Stomach smooth muscle (tissue), 2 donors: Measurements from ENCODE around the gene PTPMT1.
"Not testable (repeated sequence)": the region's sequence is repeated elsewhere in the genome, so short reads cannot be mapped to it uniquely, and the experiment has no call there.

Source experiments
- H3K27ac ChIP-seq: one replicate; pipeline ENCODE4 v1.7.0; 2013; ENCODE audit warnings: mild to moderate bottlenecking, low read length, inconsistent platforms
- H3K27me3 ChIP-seq, 2 donors: one replicate each; pipeline ENCODE4 v1.7.0; 2013; ENCODE audit warnings: low read length in 2 of 2; ENCODE audit not compliant: insufficient read depth in 2 of 2, control insufficient read depth in 1 of 2
- H3K36me3 ChIP-seq, 2 donors: one replicate each; pipeline ENCODE4 v1.7.0; 2013; ENCODE audit warnings: low read length in 2 of 2; ENCODE audit not compliant: control insufficient read depth in 2 of 2, insufficient read depth in 2 of 2
- H3K4me1 ChIP-seq: one replicate; pipeline ENCODE4 v1.7.0; 2013; ENCODE audit warnings: low read length; ENCODE audit not compliant: control insufficient read depth, insufficient read depth
- H3K4me3 ChIP-seq, 2 donors: one replicate each; pipeline ENCODE4 v1.7.0; 2013; ENCODE audit warnings: low read length in 2 of 2
- H3K9ac ChIP-seq, 2 donors: one replicate each; pipeline ENCODE4 v1.7.0; 2013; ENCODE audit warnings: low read length in 2 of 2, mild to moderate bottlenecking in 1 of 2
- H3K9me3 ChIP-seq, 2 donors: one replicate each; pipeline ENCODE4 v1.7.0; 2013; ENCODE audit warnings: low read length in 2 of 2; ENCODE audit not compliant: control insufficient read depth in 2 of 2
- donor health status: healthy.
- donor health status: Pancreatic carcinoma.

PTPMT1 gene

GRCh38 chr11:47530721-47531120 lies 34.7 kb upstream of the PTPMT1 start:
- not testable (repeated sequence) for H3K9me3 ChIP-seq, H3K4me3 ChIP-seq, H3K27ac ChIP-seq, H3K27me3 ChIP-seq, H3K9ac ChIP-seq, H3K36me3 ChIP-seq
- peaks cover 36% of the 10 kb centered on the region for H3K4me1 ChIP-seq

- no peaks in the 10 kb centered on the region for H3K36me3 ChIP-seq
- no peak overlapping the region for H3K4me3 ChIP-seq
- H3K4me1 ChIP-seq, result peaks cover 36% of the 10 kb centered on the region
- no peaks in the 10 kb centered on the region for H3K9me3 ChIP-seq
- H3K27me3 ChIP-seq, result no peaks in the 10 kb centered on the region
- H3K9ac ChIP-seq, result no peak overlapping the region
- H3K27ac ChIP-seq, result peak overlapping the region; percentile 53
These were observed 33.7 kb upstream of the PTPMT1 start for GRCh38 chr11:47531666-47532065.

GRCh38 chr11:47532597-47533213 lies 32.7 kb upstream of the PTPMT1 start:
- peaks cover 29% of the 10 kb centered on the region for H3K4me1 ChIP-seq
- H3K27me3 ChIP-seq, result no peaks in the 10 kb centered on the region
- peak overlapping the region in 1 of 2 donors; percentile 3 for H3K4me3 ChIP-seq
- no peaks in the 10 kb centered on the region for H3K36me3 ChIP-seq
- H3K9me3 ChIP-seq, result no peaks in the 10 kb centered on the region
- peak overlapping the region; percentile 53 for H3K27ac ChIP-seq
- no peak overlapping the region for H3K9ac ChIP-seq

- no peaks in the 10 kb centered on the region for H3K27me3 ChIP-seq
- H3K4me3 ChIP-seq, result no peak overlapping the region
- no peak overlapping the region for H3K9ac ChIP-seq
- no peak overlapping the region for H3K27ac ChIP-seq
- H3K9me3 ChIP-seq, result no peaks in the 10 kb centered on the region
- H3K4me1 ChIP-seq, result peaks cover 33% of the 10 kb centered on the region
- no peaks in the 10 kb centered on the region for H3K36me3 ChIP-seq
These were observed 31.7 kb upstream of the PTPMT1 start for GRCh38 chr11:47533690-47534151.

GRCh38 chr11:47534704-47535251 lies 30.6 kb upstream of the PTPMT1 start:
- H3K4me3 ChIP-seq, result no peak overlapping the region
- no peak overlapping the region for H3K27ac ChIP-seq
- no peak overlapping the region for H3K9ac ChIP-seq
- H3K4me1 ChIP-seq, result peaks cover 44% of the 10 kb centered on the region
- no peaks in the 10 kb centered on the region for H3K36me3 ChIP-seq
- no peaks in the 10 kb centered on the region for H3K27me3 ChIP-seq
- H3K9me3 ChIP-seq, result no peaks in the 10 kb centered on the region

- H3K4me3 ChIP-seq, result no peak overlapping the region
- H3K4me1 ChIP-seq, result peaks cover 36% of the 10 kb centered on the region
- no peaks in the 10 kb centered on the region for H3K36me3 ChIP-seq
- no peak overlapping the region for H3K27ac ChIP-seq
- H3K27me3 ChIP-seq, result no peaks in the 10 kb centered on the region
- no peak overlapping the region for H3K9ac ChIP-seq
- H3K9me3 ChIP-seq, result no peaks in the 10 kb centered on the region
These were observed 28.5 kb upstream of the PTPMT1 start for GRCh38 chr11:47536915-47537314.

GRCh38 chr11:47538741-47539565 lies 26.4 kb upstream of the PTPMT1 start:
- Histone ChIP-seq H3K27me3 (no peaks in the 10 kb centered on the region), H3K4me3 (no peak overlapping the region), H3K27ac (no peak overlapping the region), H3K4me1 (peaks cover 27% of the 10 kb centered on the region), H3K9ac (no peak overlapping the region), H3K36me3 (no peaks in the 10 kb centered on the region), H3K9me3 (no peaks in the 10 kb centered on the region)

- Histone ChIP-seq H3K36me3 (no peaks in the 10 kb centered on the region), H3K4me1 (peaks cover 30% of the 10 kb centered on the region), H3K9ac (no peak overlapping the region), H3K27me3 (no peaks in the 10 kb centered on the region), H3K4me3 (no peak overlapping the region), H3K9me3 (no peaks in the 10 kb centered on the region), H3K27ac (no peak overlapping the region)
These were observed 25.7 kb upstream of the PTPMT1 start for GRCh38 chr11:47539681-47540039.

GRCh38 chr11:47541070-47541469 lies 24.3 kb upstream of the PTPMT1 start:
- no peaks in the 10 kb centered on the region for H3K27me3 ChIP-seq
- no peak overlapping the region for H3K27ac ChIP-seq
- H3K9me3 ChIP-seq, result no peaks in the 10 kb centered on the region
- H3K9ac ChIP-seq, result no peak overlapping the region
- H3K4me1 ChIP-seq, result peaks cover 30% of the 10 kb centered on the region
- H3K4me3 ChIP-seq, result no peak overlapping the region
- H3K36me3 ChIP-seq, result no peaks in the 10 kb centered on the region

- H3K27me3 ChIP-seq, result no peaks in the 10 kb centered on the region
- no peaks in the 10 kb centered on the region for H3K9me3 ChIP-seq
- no peak overlapping the region for H3K27ac ChIP-seq
- H3K4me3 ChIP-seq, result no peak overlapping the region
- H3K4me1 ChIP-seq, result peaks cover 6% of the 10 kb centered on the region
- H3K36me3 ChIP-seq, result no peaks in the 10 kb centered on the region
- H3K9ac ChIP-seq, result no peak overlapping the region
These were observed 20.1 kb upstream of the PTPMT1 start for GRCh38 chr11:47545298-47545697.

GRCh38 chr11:47546274-47546673 lies 19.1 kb upstream of the PTPMT1 start:
- not testable (repeated sequence) for H3K9ac ChIP-seq, H3K9me3 ChIP-seq, H3K36me3 ChIP-seq, H3K4me3 ChIP-seq, H3K4me1 ChIP-seq, H3K27ac ChIP-seq, H3K27me3 ChIP-seq
